ENCODE measurements around the gene ZCCHC24. TPM values are rescaled to one million over a fixed set of nuclear protein-coding genes. Genes with fewer than 3 reads are reported as not detected.

ZCCHC24 gene
- total RNA-seq (10 to 100 TPM in 1 of 2 donors, 1 to 10 TPM in 1; 7.8 to 23.9 TPM), polyA plus RNA-seq (10 to 100 TPM; 13.2 to 16.4 TPM)

DNA sequence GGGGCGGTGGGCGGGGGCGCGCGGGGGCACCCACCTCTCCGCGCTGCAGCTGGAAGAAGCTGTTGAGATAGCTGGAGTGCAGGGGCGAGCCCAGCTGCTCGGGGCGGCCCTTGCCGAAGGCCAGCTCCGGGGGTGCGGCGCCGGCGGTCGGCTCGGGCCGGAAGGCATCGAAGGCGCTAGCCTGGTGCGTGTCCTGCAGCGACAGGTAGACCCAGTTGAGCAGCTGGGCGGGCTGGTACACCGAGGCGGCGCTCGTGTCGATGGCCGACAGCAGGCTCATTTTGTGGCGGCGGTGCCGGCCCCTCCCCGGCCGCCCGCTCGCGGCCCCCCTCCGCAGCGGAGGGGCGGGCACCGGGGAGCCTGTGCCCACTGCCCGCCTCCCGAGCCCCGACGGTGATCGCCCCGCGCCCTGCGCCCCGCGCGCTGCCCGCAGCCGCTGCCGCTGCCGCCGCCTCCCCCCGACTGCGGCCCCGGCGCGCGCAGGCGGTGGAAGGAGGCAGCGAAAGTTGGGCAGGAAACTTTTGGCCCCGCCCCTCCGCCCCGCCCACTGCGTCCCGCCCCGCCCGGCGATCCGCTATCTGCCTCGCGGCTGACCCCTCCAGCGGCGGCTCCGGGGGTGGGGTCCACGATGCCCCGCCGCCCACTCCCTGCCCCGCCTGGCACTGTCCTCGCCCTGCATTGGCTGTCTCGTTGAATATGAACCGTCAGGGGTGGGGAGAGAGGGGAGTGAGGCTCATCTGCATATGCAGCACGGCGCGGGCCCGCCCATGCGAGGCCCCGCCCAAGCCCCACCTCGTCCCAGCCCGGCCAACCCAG is at the start of gene ZCCHC24:
Gene ZCCHC24 (minus strand): TSS at position 464 of the 816 bp plus-strand sequence. CDS start 184 bp downstream, at position 280.
- H3K4me1 ChIP-seq (ENCODE audit: control insufficient read depth in 4 of 4, insufficient read depth in 4 of 4, low read length in 3 of 4) = peaks cover 12 to 41% (median 37%) of the 10 kb centered on the region in 4 donors
- no peaks in the 10 kb centered on the region for H3K9me3 ChIP-seq (ENCODE audit: control insufficient read depth in 4 of 4, low read length in 3 of 4)
- DNase-seq (ENCODE audit: low spot score) = peak; percentile 99
- under 1% methylated on average over 95 of the region's 95 CpGs for WGBS
- peak within 1 kb of the TSS; percentile 83 to 93 (median 87) for H3K4me3 ChIP-seq (ENCODE audit: low read depth in 1 of 3, low read length in 3 of 3)
- no peaks in the 10 kb centered on the region for H3K36me3 ChIP-seq (ENCODE audit: control insufficient read depth in 4 of 4, insufficient read depth in 3 of 4, low read depth in 1 of 4, low read length in 3 of 4)
- peak within 1 kb of the TSS; percentile 87 to 90 for H3K9ac ChIP-seq (ENCODE audit: low read depth in 1 of 2, low read length in 2 of 2)
- H3K27me3 ChIP-seq (ENCODE audit: control insufficient read depth in 4 of 4, insufficient read depth in 4 of 4, low read length in 3 of 4) = no peaks in the 10 kb centered on the region
- H3K27ac ChIP-seq (ENCODE audit: low read depth in 1 of 2, low read length in 2 of 2) = peak within 1 kb of the TSS; percentile 92 to 98
- no peak for TF ChIP-seq HNF4G (IDR thresholded peaks at IDR 0.05)
- TF ChIP-seq, protein P1, sequence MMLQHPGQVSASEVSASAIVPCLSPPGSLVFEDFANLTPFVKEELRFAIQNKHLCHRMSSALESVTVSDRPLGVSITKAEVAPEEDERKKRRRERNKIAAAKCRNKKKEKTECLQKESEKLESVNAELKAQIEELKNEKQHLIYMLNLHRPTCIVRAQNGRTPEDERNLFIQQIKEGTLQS (IDR thresholded peaks at IDR 0.05) = peak; percentile 27
- TF ChIP-seq, protein P2, sequence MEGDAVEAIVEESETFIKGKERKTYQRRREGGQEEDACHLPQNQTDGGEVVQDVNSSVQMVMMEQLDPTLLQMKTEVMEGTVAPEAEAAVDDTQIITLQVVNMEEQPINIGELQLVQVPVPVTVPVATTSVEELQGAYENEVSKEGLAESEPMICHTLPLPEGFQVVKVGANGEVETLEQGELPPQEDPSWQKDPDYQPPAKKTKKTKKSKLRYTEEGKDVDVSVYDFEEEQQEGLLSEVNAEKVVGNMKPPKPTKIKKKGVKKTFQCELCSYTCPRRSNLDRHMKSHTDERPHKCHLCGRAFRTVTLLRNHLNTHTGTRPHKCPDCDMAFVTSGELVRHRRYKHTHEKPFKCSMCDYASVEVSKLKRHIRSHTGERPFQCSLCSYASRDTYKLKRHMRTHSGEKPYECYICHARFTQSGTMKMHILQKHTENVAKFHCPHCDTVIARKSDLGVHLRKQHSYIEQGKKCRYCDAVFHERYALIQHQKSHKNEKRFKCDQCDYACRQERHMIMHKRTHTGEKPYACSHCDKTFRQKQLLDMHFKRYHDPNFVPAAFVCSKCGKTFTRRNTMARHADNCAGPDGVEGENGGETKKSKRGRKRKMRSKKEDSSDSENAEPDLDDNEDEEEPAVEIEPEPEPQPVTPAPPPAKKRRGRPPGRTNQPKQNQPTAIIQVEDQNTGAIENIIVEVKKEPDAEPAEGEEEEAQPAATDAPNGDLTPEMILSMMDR (IDR thresholded peaks at IDR 0.05; ENCODE audit: low read depth, low read length, missing input control) = no peak
- TF ChIP-seq HNF4A (conservative IDR thresholded peaks at IDR 0.05) = peak in 1 of 2 donors; percentile 12
- no peak for TF ChIP-seq RAD21 (IDR thresholded peaks at IDR 0.05)
- no peak for TF ChIP-seq FOXA2 (IDR thresholded peaks at IDR 0.05)
- TF ChIP-seq, protein P3, sequence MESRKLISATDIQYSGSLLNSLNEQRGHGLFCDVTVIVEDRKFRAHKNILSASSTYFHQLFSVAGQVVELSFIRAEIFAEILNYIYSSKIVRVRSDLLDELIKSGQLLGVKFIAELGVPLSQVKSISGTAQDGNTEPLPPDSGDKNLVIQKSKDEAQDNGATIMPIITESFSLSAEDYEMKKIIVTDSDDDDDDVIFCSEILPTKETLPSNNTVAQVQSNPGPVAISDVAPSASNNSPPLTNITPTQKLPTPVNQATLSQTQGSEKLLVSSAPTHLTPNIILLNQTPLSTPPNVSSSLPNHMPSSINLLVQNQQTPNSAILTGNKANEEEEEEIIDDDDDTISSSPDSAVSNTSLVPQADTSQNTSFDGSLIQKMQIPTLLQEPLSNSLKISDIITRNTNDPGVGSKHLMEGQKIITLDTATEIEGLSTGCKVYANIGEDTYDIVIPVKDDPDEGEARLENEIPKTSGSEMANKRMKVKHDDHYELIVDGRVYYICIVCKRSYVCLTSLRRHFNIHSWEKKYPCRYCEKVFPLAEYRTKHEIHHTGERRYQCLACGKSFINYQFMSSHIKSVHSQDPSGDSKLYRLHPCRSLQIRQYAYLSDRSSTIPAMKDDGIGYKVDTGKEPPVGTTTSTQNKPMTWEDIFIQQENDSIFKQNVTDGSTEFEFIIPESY (IDR thresholded peaks at IDR 0.05) = no peak
- no peak for TF ChIP-seq JUND (IDR thresholded peaks at IDR 0.05)
- peak; percentile 27 to 39 for TF ChIP-seq RXRA (IDR thresholded peaks at IDR 0.05)
- TF ChIP-seq NR2F2 (IDR thresholded peaks at IDR 0.05) = peak; percentile 59
- peak; percentile 56 for TF ChIP-seq YY1 (IDR thresholded peaks at IDR 0.05)
- TF ChIP-seq SP1 (IDR thresholded peaks at IDR 0.05) = peak; percentile 90
- TF ChIP-seq TAF1 (conservative IDR thresholded peaks at IDR 0.05) = no peak
- TF ChIP-seq GABPA (IDR thresholded peaks at IDR 0.05 in 1 of 2, conservative IDR thresholded peaks at IDR 0.05 in 1 of 2) = no peak
- TF ChIP-seq, protein P4, sequence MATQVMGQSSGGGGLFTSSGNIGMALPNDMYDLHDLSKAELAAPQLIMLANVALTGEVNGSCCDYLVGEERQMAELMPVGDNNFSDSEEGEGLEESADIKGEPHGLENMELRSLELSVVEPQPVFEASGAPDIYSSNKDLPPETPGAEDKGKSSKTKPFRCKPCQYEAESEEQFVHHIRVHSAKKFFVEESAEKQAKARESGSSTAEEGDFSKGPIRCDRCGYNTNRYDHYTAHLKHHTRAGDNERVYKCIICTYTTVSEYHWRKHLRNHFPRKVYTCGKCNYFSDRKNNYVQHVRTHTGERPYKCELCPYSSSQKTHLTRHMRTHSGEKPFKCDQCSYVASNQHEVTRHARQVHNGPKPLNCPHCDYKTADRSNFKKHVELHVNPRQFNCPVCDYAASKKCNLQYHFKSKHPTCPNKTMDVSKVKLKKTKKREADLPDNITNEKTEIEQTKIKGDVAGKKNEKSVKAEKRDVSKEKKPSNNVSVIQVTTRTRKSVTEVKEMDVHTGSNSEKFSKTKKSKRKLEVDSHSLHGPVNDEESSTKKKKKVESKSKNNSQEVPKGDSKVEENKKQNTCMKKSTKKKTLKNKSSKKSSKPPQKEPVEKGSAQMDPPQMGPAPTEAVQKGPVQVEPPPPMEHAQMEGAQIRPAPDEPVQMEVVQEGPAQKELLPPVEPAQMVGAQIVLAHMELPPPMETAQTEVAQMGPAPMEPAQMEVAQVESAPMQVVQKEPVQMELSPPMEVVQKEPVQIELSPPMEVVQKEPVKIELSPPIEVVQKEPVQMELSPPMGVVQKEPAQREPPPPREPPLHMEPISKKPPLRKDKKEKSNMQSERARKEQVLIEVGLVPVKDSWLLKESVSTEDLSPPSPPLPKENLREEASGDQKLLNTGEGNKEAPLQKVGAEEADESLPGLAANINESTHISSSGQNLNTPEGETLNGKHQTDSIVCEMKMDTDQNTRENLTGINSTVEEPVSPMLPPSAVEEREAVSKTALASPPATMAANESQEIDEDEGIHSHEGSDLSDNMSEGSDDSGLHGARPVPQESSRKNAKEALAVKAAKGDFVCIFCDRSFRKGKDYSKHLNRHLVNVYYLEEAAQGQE (IDR thresholded peaks at IDR 0.05) = no peak
- peak; percentile 94 to 96 for TF ChIP-seq EGR1 (IDR thresholded peaks at IDR 0.05; ENCODE audit: low read depth in 2 of 2)
- TF ChIP-seq, protein P5, sequence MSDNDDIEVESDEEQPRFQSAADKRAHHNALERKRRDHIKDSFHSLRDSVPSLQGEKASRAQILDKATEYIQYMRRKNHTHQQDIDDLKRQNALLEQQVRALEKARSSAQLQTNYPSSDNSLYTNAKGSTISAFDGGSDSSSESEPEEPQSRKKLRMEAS (IDR thresholded peaks at IDR 0.05) = no peak
- no peak for TF ChIP-seq FOXA1 (IDR thresholded peaks at IDR 0.05)

All from liver (tissue), 9 donors.